GM13976 (cell line): ENCODE data around the gene INF2.
"Not testable (repeated sequence)": the region's sequence is repeated elsewhere in the genome, so short reads cannot be mapped to it uniquely, and the experiment has no call there.

ENCODE experiments used
- DNase-seq: peaks from one replicate; pipeline ENCODE4 v3.0.0; 2012; ENCODE audit warnings: low spot score
- in situ Hi-C: fragments of 300-500 bp; cut with MboI; formaldehyde crosslinking; loops from one replicate; pipeline ENCODE4 v1.12.0; 2022; ENCODE audit warnings: low sequenced_read_pairs, mixed read lengths, inconsistent platforms; ENCODE audit not compliant: unreplicated experiment
- TF ChIP-seq, protein P1 (sequence below): IDR thresholded peaks from 2 replicates; pipeline ENCODE4 v1.5.1; 2012; ENCODE audit warnings: borderline replicate concordance, mild to moderate bottlenecking; ENCODE audit not compliant: insufficient read depth; ENCODE audit errors: extremely low read depth, missing control alignments, control extremely low read depth

The INF2 gene

DNA sequence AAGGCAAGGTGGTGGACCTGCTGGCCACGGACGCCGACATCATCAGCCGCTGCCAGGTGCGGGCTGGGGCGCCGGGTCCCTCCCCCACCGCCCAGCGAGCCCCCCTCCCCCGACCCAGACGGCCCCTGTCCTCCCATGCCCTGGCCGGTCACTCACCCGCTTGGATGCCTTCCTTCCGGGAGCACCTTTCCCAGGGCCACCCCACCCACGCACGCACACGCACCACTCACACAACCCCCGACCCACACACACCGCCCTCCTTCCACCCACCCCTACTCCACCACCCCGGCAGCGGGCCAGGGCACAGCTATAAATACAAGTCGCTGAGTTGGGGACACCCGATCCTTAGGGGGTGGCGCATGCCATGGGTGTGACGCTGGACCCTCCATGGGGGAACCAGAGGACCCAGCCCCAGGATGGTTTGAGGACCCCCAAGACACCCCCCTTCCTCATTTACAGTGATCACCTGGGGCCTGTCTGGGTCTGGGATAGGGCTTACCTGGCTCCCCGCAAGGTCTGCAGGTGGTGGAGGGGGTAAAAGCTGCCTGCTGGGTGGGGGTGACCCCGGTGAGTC is 35.1 kb downstream of the INF2 start:
- TF ChIP-seq, protein P1, sequence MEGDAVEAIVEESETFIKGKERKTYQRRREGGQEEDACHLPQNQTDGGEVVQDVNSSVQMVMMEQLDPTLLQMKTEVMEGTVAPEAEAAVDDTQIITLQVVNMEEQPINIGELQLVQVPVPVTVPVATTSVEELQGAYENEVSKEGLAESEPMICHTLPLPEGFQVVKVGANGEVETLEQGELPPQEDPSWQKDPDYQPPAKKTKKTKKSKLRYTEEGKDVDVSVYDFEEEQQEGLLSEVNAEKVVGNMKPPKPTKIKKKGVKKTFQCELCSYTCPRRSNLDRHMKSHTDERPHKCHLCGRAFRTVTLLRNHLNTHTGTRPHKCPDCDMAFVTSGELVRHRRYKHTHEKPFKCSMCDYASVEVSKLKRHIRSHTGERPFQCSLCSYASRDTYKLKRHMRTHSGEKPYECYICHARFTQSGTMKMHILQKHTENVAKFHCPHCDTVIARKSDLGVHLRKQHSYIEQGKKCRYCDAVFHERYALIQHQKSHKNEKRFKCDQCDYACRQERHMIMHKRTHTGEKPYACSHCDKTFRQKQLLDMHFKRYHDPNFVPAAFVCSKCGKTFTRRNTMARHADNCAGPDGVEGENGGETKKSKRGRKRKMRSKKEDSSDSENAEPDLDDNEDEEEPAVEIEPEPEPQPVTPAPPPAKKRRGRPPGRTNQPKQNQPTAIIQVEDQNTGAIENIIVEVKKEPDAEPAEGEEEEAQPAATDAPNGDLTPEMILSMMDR = no peak
- DNase-seq = no peak
- in situ Hi-C loops = no loop called here

DNA sequence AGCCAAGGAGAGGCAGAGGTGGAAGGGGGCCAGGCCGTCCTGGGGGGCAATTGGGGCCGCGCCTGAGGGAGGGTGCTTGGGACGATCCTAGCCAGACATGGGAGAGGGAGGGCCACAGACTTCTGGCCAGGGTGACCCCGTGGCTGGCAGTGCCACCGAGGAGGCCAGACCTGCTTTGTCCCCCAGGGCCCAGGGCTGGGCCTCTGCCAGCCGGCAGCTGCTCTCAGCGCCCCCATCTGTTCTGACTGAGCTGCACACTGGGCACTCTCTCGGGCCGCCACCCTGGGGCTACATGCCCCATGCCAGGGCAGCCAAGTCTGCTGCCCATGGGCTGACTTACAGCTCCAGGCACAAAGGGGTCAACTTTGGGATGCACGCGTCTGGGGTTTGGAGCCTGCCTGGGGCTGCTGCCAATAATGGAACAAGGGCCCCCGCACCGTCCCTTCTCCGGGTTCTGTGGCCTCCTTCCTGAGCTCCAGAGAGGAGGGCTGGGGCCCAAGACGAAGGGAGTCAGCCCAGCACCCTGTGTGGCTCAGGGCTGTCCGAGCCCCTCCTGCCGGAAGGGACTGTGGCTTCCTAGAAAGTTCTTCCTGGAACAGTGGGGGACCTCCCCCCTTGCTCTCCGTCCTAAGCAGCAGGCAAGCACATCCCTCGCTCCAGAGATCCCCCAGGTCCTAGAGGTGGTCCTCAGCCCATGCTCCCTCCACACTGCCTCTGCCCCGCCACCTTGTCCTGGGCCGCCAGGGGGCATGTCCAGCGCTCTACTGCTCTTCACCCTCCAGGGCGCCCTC is 35.8 kb downstream of the INF2 start:
- DNase-seq = no peak
- in situ Hi-C loops = no loop called here
- TF ChIP-seq, protein P1 = no peak

DNA sequence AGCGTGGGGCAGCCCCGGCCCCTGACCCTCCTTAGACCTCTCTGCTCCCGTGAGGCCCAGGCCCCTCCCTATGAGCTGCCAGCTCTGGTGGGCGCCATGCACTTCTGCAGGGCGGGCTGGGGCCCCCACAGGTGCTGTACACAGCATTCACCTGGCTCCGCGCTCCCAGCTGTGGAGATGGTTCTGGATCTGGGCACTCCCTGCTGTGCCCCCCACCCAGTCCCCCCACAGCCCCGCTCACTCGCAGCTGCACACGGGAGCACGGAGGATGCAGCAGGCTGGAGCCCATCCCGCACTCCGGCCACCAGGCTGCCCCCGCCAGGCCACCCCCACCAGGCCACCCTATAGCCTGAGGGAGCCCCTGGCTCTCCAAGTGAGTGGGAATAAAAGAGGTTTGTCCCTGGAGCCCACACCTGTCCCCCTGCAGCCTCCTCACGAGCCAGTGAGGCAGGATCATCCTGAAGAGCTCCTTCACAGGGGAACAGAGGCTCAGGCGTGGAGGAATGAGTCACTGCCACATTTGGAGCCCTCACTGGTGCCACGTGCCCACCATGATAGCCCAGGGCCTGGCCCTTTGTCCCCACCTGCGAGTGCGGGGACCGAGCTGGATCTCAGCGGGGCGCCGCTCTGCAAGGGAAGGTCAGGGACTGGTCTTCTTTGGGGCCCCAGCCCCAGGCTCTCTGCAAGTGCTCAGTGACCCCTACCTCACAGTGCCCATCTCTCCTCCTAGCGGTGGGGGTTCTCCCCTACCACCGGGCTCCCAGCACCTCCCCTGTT is 36.5 kb downstream of the INF2 start:
- TF ChIP-seq, protein P1 = no peak
- no peak for DNase-seq

DNA sequence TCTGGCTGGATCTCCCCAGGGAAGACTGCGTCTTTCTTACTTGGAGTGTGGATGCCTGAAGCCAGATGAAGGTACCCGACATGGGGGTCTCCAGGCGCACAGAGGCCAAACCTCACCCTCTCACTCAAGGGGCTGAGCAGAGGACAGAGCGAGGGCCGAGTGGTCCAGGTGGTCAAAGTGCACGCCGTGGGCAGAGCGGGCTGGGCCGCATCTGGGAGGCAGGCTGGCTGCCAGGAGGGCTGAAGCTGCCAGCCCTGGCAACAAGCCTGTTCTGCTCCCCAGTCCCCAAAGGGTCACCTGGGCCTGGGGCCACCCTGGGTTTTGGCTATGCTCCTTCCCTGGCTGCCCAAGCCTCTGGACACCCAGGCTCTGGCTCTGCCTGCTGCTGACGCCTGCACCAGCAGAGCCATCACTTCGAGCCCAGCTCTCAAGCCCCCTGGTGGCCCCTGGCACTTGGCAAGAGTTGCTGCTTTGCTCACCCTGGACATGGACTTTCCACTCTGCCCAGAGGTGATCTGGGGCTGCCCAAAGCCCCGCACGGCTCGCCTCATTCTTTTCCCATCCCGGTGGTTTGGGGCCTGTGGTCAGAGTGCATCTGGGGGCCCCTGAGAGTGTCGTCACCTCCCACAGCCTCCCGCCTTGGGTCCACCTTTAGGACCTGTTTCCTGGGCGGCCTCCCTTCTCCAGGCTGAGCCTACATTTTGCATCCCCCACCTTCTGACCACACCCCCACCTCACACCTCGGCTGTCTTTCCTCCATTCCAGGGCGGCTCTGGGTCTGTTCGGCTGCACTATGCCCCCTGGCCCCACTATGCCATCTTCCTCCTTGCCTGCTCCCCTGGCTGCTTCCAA is 37.4 kb downstream of the INF2 start:
- DNase-seq = no peak
- TF ChIP-seq, protein P1 = no peak
- in situ Hi-C loops = no loop called here

More for the DNA sequence above, 36.5 kb downstream of the INF2 start:
- in situ Hi-C loops = no loop called here

DNA sequence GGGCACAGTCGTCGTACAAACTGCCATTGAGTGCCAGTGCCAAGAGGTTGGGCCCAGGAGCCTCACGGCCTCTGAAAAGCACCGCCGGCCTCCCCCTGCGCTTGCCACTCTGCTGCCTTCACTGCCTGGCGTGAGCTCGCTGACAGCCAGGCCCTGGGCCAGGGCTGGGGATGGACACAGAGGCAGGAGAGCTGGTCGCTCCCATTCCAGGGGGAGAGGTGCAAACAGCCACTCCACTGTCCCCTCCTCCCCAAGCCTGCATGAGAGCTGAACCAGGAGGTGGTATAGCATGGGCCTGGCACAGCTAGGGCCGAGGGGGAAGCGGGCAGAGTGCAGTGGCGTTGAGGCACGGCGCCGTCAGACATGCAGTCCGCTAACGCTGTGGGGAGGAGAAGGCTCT is 39.2 kb downstream of the INF2 start:
- TF ChIP-seq, protein P1 = no peak
- in situ Hi-C loops = no loop called here
- no peak for DNase-seq

DNA sequence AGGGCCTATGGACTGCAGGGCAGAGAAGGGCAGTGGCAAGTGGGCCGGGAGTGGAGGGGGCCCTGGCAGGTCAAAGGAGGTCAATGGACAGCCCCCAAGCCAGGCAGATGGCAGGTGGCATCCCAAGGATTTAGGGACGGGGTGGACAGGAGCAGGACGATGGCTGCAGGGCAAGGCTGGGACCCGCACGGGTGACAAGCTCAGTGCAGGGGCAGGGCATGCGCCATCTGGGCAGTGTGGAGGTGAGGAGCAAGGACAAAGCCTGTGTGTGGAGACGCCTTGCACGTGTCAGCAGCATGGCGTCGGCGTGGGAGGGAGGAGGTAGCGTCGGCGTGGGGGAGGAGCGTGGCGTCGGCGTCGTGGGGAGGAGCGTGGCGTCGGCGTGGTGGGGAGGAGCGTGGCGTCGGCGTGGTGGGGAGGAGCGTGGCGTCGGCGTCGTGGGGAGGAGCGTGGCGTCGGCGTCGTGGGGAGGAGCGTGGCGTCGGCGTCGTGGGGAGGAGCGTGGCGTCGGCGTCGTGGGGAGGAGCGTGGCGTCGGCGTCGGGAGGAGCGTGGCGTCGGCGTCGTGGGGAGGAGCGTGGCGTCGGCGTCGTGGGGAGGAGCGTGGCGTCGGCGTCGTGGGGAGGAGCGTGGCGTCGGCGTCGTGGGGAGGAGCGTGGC is 39.9 kb downstream of the INF2 start:
- in situ Hi-C loops = not testable (repeated sequence)

More for the DNA sequence above, 39.9 kb downstream of the INF2 start:
- DNase-seq = not testable (repeated sequence)
